Thymus (tissue), 11 donors: ENCODE data around the gene GPC6. TPM values are rescaled to one million over a fixed set of nuclear protein-coding genes. Genes with fewer than 3 reads are reported as not detected.
A peak's percentile ranks its signal among the peaks of the same experiment; 100 is the strongest.

Experiments
- DNase-seq, 9 donors: peaks; one replicate each; pipeline ENCODE4 v3.0.0-alpha.2; 2013; ENCODE audit warnings: low spot score in 9 of 9, low read depth in 6 of 9, missing footprints in 1 of 9
- H3K27ac ChIP-seq, 2 donors: one replicate each; pipeline ENCODE4 v1.5.1; 2013; ENCODE audit warnings: control low read depth in 1 of 2, low read depth in 1 of 2, low read length in 1 of 2, mild to moderate bottlenecking in 1 of 2, moderate library complexity in 1 of 2
- H3K27me3 ChIP-seq, 2 donors: one replicate each; pipeline ENCODE4 v1.5.1; 2013; ENCODE audit warnings: low read length in 1 of 2; ENCODE audit not compliant: control insufficient read depth in 2 of 2, insufficient read depth in 1 of 2
- H3K36me3 ChIP-seq, 2 donors: one replicate each; pipeline ENCODE4 v1.5.1; 2013; ENCODE audit warnings: low read length in 1 of 2, mild to moderate bottlenecking in 1 of 2, moderate library complexity in 1 of 2; ENCODE audit not compliant: control insufficient read depth in 2 of 2, insufficient read depth in 2 of 2
- H3K4me1 ChIP-seq, 2 donors: one replicate each; pipeline ENCODE4 v1.5.1; 2013; ENCODE audit warnings: low read length in 2 of 2; ENCODE audit not compliant: control insufficient read depth in 2 of 2, insufficient read depth in 2 of 2
- H3K4me3 ChIP-seq, 2 donors: one replicate each; pipeline ENCODE4 v1.5.1; 2013; ENCODE audit warnings: low read length in 2 of 2, control low read depth in 1 of 2, mild to moderate bottlenecking in 1 of 2
- H3K9me3 ChIP-seq, 2 donors: one replicate each; pipeline ENCODE4 v1.5.1; 2013; ENCODE audit warnings: low read length in 1 of 2, mild to moderate bottlenecking in 1 of 2; ENCODE audit not compliant: control insufficient read depth in 2 of 2, insufficient read depth in 1 of 2
- WGBS: extraction: QIAGEN DNeasy Blood & Tissue Kit; methylation state at CpG from one replicate; pipeline ENCODE4 v1.1.7; 2013; 5-methylcytosine and 5-hydroxymethylcytosine counted together
- polyA plus RNA-seq: library from polyadenylated mRNA; stranded (reverse); fragments of 200-250 nt; gene quantifications from one replicate; pipeline ENCODE4 v1.2.3, GENCODE V29; 2013
- total RNA-seq: library from RNA; stranded (reverse); fragments of 120-200 nt; gene quantifications from one replicate; pipeline ENCODE4 v1.2.4, GENCODE V29; 2013
- donor health status: healthy.

GPC6 gene
- total and polyA plus RNA-seq, 2 donors = 1.1 to 6.9 TPM

DNA sequence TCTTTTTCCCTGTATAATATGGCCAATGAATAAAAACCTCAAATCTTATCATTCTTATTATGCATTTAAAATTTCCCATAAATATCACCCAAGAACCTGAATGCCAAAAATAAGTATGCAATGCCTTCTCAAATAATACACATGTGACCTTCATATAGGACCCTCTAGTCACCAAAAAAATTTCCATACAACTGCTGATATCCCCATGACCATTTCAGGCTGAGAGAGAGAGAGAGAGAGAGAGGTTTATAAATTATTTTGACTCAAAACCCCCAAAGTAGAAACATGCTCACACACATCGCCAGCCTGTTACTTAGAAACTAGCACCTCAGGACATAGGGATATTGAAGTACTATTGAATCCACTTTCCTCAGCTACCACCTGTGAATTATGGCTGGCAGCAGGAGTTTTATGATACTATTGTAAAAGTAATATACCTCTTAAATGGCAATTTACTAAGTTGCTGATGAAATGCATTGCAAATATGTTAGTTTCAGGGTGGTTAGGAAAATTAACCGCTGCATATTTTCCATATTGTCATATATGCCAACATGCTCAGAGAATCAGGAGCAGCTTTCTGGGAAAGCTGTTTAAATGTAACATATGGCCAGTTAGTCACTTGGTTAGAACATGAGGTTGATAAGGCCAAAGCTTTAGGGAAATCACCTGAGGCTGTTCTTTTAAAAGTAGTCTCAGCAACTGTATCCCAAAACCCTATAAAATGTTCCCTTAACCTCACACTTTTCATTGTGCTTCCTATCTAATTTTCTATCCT lies 1022.0 kb downstream of the GPC6 start:
- Histone ChIP-seq H3K27me3 (no peaks in the 10 kb centered on the region), H3K36me3 (no peaks in the 10 kb centered on the region), H3K9me3 (no peaks in the 10 kb centered on the region), H3K4me1 (no peaks in the 10 kb centered on the region), H3K27ac (no peak overlapping the region), H3K4me3 (no peak overlapping the region)
- WGBS = 96% methylated on average over 2 of the region's 2 CpGs
- DNase-seq = no peak

DNA sequence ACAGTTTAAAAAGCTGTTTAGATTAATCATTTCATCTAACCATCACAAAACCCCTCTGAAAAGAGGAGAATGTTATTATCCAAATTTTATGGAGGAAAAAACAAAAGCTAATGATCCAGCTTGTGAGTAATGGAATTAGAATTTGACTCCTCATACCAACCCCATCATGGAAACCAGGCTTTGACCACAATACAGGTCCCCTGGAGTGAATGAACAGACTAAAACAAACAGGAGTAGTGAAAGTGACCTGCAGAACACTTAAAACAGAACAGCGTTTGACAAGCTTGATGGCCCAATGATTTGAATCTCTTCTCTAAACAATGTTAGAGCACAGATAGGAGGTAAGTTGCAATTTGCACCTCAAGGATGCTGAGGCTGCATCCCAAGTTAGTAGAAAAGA lies 1022.9 kb downstream of the GPC6 start:
- H3K36me3 ChIP-seq = no peaks in the 10 kb centered on the region
- no peak for DNase-seq
- 94% methylated on average over 1 of the region's 1 CpG for WGBS
- H3K27ac ChIP-seq = no peak overlapping the region
- no peak overlapping the region for H3K4me3 ChIP-seq
- no peaks in the 10 kb centered on the region for H3K4me1 ChIP-seq
- no peaks in the 10 kb centered on the region for H3K27me3 ChIP-seq
- H3K9me3 ChIP-seq = no peaks in the 10 kb centered on the region

DNA sequence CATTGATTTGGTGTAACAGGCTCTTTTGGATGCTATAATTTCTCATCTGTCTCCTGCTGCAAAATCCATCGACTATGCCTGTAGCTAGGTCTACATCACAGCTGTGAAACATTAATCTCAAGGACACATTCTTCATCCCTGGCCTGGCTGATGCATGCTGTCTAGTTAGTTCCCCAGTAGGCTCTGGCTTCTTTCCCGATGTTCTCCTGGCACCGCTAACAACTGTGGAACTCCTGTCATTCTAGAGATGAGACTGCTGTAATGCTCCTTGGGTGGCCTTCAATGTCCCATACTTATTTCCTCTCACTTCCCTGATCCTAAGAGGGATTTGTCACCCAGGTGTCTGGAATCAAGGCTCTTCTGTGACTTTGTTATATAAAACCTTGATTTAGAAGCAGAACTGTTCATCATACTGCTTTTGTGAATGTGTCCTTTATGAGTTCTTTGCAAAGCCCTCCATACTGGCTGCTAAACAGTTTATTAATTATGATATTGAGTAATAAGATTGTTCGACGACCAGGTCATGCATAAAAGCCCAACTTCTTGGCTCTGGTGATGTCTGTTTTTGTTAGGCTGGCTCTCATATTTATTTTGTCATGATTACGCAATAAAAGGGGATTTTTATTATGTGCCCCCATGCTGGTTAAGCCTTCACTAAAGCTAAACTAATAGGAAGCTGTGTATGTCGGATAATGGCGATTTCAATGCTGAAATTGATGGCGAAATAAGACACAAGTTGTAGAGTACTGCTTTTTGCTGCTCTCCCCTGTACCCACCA lies 1025.4 kb downstream of the GPC6 start:
- Histone ChIP-seq H3K4me3 (no peak overlapping the region), H3K27ac (no peak overlapping the region), H3K4me1 (peaks cover 0 to 8% of the 10 kb centered on the region in 2 donors), H3K27me3 (no peaks in the 10 kb centered on the region), H3K36me3 (no peaks in the 10 kb centered on the region), H3K9me3 (no peaks in the 10 kb centered on the region)
- DNase-seq = no peak
- WGBS = 83% methylated on average over 9 of the region's 9 CpGs

DNA sequence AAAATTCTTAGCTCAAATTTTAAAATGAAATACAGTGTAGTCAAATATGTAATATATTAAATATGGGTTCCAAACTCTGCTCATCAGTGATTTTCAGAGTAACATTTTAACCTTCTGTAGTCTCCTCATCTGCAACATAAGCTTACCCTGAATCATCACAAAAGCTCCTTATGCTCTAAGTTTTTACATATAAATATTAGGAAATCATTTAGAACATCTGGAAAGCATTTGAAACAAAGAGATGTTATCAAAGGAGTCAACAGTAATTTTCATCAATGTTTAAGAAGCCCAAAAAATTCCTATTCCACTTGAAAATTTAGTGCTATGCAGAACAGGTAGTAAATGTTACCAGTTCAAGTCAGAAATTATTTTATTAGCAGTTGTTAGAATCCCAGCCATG lies 1028.1 kb downstream of the GPC6 start:
- Histone ChIP-seq H3K4me1 (peaks cover 0 to 18% of the 10 kb centered on the region in 2 donors), H3K4me3 (no peak overlapping the region), H3K36me3 (no peaks in the 10 kb centered on the region), H3K27ac (no peak overlapping the region), H3K27me3 (no peaks in the 10 kb centered on the region), H3K9me3 (no peaks in the 10 kb centered on the region)
- no peak for DNase-seq

DNA sequence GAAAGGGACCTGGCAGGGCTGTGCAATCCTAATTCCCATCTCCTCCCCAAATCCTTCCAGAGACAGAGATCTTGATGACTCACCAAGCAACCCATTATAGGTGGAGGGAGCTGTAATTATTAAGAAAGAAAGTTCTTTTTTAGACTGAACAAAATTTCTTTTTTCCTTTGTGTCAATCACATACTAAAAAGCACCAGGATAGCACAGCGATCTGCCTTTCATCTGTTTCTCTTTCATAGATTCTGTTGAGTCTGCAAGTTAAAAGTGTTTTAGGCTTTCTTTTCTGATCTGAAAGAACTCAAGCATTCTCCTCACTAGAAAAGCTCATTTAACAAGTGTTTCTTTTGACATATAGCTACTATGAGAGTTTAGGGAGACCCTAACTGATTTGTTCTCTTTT lies 1030.1 kb downstream of the GPC6 start:
- H3K4me3 ChIP-seq = no peak overlapping the region
- H3K36me3 ChIP-seq = no peaks in the 10 kb centered on the region
- H3K27me3 ChIP-seq = no peaks in the 10 kb centered on the region
- WGBS = 67% methylated on average over 1 of the region's 1 CpG
- peaks cover 4 to 28% of the 10 kb centered on the region in 2 donors for H3K4me1 ChIP-seq
- H3K9me3 ChIP-seq = no peaks in the 10 kb centered on the region
- DNase-seq = peak in 3 of 9 donors; percentile 34 to 64 (median 35)
- no peak overlapping the region for H3K27ac ChIP-seq

DNA sequence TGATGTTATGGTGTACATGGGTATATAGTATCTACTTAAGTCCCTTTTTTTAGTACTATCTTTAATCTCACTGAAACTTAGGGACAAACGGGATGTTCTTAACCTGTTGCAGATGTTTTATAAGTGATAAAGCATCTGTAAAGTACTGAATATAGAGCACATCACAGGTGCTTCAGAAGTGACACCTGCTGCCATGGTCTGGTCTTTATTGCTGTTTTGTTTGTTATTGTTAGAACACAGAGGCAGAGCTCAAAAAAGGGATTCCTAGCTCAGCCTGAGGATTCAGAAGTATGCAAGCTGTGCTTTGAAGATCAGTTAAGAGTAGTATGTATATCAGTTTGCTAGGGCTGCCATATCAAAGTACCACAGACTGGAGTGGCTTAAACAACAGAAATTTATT lies 1033.4 kb downstream of the GPC6 start:
- Histone ChIP-seq H3K4me3 (no peak overlapping the region), H3K9me3 (no peaks in the 10 kb centered on the region), H3K27me3 (no peaks in the 10 kb centered on the region), H3K4me1 (peaks cover 4 to 28% of the 10 kb centered on the region in 2 donors), H3K27ac (peak overlapping the region in 1 of 2 donors; percentile 71), H3K36me3 (no peaks in the 10 kb centered on the region)
- DNase-seq = peak in 7 of 9 donors; percentile 36 to 80 (median 61)
- WGBS = 48% methylated on average over 1 of the region's 1 CpG

DNA sequence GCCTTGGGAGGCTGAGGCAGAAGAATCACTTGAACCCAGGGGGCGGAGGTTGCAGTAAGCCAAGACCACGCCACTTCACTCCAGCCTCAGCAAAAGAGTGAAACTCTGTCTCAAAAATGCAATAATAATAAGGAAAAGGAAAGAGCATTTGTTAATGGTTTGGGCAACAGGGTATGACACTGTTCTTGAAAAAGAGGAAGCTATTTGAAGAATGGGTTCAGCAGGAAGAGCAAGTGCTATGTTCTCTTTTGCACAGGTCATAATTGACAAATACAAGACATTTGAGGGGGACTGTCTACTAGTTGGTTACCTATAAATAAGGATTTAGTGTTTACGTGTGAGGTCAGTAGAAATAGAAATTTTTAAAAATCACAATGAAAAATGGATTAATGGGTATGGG lies 1034.6 kb downstream of the GPC6 start:
- DNase-seq = no peak
- Histone ChIP-seq H3K4me3 (no peak overlapping the region), H3K9me3 (no peaks in the 10 kb centered on the region), H3K27me3 (no peaks in the 10 kb centered on the region), H3K27ac (no peak overlapping the region), H3K36me3 (no peaks in the 10 kb centered on the region), H3K4me1 (peaks cover 4 to 26% of the 10 kb centered on the region in 2 donors)
- 98% methylated on average over 3 of the region's 3 CpGs for WGBS

DNA sequence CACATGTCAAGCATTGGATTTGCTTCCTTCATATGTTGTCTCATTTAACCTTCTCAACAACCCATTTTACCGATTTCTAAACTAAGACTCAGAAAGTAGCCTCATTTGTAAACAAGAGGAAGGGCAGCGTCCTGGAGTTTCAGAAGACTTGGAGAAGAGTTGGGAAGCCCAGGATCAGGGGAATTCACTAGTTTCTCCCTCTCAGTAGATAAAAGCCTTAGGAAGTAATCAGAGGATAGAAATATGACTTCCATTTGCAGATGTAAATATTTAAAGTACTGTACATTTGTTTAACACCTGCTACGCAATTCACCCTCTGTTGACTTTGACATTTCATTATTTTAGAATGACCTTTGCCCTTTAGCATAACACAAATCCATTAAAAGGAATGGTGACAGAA lies 1036.4 kb downstream of the GPC6 start:
- Histone ChIP-seq H3K27ac (no peak overlapping the region), H3K9me3 (no peaks in the 10 kb centered on the region), H3K4me3 (no peak overlapping the region), H3K27me3 (no peaks in the 10 kb centered on the region), H3K36me3 (no peaks in the 10 kb centered on the region), H3K4me1 (peaks cover 4 to 13% of the 10 kb centered on the region in 2 donors)
- over 99% methylated on average over 3 of the region's 3 CpGs for WGBS
- no peak for DNase-seq

DNA sequence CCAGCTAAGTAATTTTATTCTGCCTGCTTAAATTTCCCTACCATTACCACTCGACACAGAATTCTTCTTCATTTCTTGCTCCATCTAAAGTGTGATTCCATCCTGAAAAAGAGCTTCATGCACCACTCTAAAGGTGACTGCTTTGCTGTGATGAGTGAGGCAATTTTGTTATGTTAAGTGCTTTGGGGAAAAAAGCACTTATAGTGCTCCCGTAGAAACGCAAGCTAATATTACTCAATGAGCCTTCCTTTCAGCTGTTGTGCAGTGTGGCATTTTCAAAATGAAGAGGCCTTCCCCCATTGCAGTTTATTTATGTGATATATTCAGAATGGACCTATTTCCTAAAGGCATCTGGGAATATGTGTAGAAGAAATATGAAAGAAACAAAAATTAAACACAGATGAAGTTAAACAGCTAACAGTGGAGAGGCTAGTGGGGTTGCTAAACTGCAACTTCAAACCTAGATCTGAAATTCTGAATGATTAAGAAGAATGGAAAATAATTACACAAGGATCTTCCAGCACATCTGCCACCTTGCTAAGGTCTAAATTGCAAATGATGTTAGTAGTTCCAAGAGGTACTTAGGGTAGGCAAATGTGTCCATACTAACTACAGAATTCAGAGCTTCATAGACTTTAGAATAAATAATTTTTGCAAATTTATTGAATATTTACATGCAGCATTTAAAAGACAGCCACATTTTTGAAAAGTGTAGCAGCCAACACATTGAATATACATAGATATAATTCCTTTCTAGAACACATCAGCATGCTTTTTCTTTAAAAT lies 1041.2 kb downstream of the GPC6 start:
- WGBS = 98% methylated on average over 3 of the region's 3 CpGs
- no peak for DNase-seq
- H3K27ac ChIP-seq = no peak overlapping the region
- no peaks in the 10 kb centered on the region for H3K27me3 ChIP-seq
- no peak overlapping the region for H3K4me3 ChIP-seq
- H3K4me1 ChIP-seq = peaks cover 0 to 4% of the 10 kb centered on the region in 2 donors
- no peaks in the 10 kb centered on the region for H3K36me3 ChIP-seq
- H3K9me3 ChIP-seq = no peaks in the 10 kb centered on the region
